NCI-H2196 treated with DMSO at 0.1 percent for 48 hours (cell line): ENCODE results near the gene PTPN12.
"Not testable (repeated sequence)": the region's sequence is repeated elsewhere in the genome, so short reads cannot be mapped to it uniquely, and the experiment has no call there.

Experiments
- DNase-seq: peaks from one replicate; lab custom pipeline; 2025; ENCODE audit not compliant: unreplicated experiment; lab: John Stamatoyannopoulos, UW

PTPN12 gene

DNA sequence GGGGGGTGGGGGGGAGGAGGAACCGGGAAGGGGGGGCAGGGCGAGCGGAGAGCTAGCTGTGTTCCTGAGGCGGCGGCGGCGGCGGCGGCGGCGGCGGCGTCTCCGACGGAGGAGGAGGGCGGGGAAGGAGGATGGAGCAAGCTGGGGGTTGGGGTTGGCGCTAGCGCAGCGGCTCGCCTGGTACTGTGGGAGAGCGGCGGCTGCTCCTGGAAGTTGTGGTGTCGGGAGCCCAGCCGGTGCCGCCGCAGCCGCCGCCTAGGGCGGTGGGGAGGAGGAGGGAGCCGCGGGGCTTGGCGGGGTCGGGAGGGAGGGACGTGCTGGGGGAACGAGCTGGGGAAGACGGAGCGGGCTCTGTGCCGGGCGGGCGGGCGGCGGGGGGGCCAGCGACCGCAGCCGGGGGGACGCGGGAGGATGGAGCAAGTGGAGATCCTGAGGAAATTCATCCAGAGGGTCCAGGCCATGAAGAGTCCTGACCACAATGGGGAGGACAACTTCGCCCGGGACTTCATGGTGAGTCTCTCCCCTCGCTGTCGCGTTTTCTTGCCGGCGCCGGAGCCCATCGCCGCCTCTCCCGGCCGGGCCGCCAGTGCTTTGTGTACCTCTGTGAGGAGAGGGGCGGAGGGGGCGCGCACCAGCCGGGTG is at the start of gene PTPN12:
Gene PTPN12 (plus strand): TSS at position 160 of the 642 bp plus-strand sequence. CDS start 252 bp downstream, at position 412.
- no peak for DNase-seq

DNA sequence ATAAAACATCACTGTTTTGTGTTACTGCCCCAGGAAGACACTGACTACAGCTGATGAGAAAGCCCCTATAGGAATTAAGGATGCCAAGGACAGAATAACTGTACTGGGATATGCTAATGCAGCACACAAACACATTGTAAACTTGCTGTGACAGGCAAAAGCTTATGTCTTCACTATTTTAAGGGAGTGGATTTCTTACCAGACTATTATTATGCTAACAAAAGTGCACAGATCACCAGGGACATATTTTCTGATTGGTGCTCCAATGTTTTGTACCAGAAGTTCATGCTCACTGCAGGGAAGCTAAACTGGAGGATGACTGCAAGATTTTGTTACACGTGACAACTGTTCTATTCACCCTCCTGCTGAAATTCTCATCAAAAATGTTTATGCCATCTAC is 48.1 kb upstream of the PTPN12 start:
- no peak for DNase-seq

DNA sequence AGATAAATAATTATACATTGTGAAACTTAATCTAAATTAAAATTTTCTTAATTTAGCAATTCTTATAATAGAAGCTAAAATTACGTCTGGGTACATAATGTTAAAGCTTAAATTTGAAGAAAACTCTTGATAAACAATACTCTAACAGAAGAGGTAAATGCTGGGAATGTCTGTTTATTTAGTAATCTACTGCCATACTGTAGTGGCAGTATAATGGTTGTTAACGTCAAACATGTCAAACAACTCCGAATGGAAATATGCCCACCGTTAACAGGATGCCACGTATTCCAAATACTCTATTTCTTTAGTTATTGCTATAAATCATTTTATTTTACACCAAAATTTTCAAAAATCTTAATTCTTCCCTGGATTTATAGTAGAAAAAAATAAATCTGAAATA is 40.0 kb upstream of the PTPN12 start:
- DNase-seq = no peak

DNA sequence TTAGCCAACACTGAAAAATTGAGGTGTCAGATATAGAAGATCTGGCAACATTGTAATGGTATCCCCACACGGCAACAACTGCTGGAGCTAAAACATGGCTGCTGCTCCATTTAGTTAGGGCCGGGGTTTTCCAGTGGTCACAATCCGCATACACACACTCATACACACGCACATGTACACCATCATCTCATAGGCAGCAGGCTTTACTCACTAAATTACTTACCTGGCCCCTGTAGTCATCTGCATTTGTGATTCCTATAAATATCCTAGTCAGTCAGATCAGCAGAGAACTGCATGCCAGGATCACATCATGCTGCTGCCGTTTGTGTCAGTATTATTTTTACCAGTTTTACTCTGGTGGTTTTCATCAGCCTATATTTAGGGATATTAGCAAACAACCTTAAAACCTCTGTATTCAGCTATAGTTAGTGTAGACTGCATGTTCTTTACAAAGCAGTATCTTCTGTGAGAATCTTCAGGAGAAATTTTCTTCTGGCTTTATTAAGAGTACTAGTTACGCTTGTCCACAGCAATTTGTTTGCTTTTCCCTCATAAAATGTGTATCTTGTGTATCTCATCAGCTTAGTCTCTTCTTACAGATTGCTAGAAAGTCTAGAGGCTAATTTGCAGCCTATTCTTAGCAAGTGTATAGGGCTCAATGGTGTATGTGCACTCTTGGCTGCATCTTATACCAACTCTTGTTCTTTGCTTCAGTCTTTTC is 38.3 kb upstream of the PTPN12 start:
- DNase-seq = no peak

DNA sequence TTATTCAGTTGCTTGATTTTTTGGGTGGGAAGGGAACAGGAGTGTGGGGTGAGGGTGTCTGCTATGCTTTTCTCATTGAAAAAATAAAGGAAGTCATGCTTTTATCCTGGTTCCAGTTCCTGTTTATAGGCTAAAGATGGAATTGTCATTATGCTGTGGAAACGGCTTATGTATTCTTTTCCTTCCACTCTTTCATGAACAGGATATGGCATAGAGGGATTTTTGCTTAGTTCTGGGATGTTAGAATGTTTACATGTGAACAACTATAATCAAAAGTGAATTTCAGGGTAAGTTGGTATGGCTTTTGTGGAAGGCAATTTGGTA is 35.9 kb upstream of the PTPN12 start:
- no peak for DNase-seq

DNA sequence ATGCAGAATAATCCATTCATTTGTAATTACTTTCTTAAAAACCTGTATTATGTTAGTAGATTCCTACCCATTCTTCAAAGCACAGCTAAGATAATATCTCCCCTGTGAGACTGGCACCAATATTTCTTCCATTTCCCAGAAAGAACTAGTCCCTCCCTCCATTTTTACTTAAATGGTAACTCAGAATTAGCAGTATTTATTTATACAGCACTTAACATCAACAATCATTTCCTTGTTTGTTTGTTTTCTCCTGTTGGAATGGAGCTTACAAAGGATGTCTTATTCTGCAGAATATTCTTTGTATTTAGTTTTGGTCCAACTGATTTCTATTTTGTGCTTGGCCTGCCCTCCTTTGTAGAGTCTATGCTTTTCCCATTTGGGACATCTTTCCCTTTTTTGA is 32.1 kb upstream of the PTPN12 start:
- DNase-seq = no peak

DNA sequence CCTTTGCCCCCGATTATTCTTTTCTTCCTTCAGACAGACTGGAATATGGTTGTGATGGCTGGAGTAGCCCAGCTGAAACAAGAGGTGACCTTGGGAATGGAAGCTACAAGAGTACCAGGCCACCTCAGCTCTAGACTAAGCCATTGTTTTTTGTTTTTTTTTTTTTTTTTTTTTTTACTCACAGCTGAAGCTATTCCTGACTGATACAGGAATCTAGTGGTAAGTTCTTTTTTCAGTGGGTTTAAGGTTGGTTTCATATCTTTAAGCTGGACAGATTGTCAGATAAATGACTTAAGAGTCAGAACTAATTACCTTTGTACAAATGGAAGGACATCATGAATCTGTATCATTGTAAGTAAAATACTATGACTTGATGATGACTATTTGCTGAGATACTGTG is 30.2 kb upstream of the PTPN12 start:
- no peak for DNase-seq

DNA sequence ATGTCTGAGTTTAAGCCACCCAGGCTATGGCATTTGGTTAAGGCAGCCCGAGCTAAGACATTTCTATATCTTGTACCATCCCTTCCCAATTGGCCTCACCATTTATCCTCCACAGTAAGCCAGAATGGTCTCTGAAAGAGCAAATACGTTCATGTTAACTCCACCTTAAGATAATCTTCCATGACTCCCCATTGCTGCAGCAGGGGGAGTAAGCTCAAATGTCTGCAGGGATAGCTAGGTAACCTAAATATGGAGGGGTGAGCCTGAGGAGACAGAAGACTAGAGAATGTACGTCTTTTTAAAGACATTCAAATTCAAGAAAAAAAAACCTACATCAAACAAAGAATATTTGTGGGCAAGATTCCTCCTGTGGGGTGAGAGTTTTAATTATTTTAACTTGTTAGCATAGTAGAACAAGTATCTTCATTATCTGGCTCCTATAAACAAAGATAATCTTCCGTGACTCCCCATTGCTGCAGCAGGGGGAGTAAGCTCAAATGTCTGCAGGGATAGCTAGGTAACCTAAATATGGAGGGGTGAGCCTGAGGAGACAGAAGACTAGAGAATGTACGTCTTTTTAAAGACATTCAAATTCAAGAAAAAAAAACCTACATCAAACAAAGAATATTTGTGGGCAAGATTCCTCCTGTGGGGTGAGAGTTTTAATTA is 24.0 kb upstream of the PTPN12 start:
- not testable (repeated sequence) for DNase-seq

DNA sequence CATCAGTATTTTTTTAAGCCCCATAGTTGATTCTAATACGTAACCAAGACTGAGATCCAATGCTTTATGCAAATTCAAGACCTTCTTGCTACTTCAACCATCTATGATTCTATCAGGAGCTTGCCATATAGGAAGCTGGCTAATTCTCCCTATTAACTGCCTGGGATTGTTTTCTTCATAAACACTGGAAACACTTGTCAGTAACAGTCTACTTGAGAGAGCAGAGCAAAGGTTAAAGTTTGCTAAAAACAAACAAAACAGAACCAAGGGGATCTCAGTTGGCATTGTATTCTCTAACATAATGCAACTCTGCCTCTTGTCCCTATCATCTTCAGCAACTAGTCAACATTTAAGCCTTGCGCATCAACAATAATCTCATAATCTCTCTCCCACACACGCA is 21.0 kb upstream of the PTPN12 start:
- DNase-seq = no peak

DNA sequence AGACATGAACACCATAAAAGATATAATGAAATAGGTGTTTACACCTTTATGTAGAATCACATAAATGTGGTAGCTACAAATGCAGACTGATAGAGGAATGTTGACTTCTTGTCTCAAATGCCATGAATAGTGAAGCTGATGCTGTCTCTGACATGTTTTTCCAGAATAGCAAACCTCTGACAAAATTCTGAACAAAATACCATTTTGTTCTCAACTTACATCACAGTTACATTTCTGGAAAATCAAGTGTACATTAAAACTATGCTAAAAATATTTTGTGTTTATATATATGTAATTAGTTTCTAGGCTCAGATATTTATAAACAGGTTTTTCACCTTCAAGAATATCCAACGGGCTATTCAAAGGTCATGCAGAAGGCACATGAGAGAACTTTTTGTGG is 16.8 kb upstream of the PTPN12 start:
- DNase-seq = no peak

DNA sequence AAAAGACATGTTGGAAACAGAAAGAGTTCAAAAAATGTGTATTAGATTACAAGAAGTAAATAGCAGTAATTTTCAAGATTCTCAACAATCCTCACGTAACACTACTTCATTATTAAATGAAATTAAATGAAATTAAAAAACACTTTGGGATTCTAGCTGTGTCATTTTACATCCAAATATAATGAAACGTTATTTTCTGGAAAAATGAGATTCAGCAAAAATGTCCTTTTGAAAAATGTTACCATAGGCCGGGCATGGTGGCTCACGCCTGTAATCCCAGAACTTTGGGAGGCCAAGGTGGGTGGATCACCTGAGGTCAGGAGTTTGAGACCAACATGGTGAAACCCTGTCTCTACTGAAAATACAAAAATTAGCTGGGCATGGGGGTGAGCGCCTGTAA is 15.6 kb upstream of the PTPN12 start:
- DNase-seq = not testable (repeated sequence)

DNA sequence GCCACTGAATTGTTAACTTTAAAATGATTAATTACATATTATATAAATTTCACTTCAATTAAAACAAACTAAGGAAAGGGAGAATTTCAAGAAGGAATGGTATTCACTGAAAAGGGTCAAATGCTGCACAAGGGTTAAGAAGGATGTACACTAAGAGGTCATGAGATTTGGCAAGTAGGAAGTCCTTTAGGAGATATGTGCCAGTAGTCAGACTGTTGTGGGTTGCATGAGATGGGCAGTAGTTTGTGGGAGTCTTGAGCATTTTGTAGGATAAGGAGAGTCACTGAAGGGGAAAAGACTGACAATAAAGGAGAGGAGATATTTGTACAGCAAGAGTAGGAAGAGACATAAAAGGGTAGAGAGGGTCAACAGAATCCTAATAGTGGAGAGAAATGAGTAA is 12.4 kb upstream of the PTPN12 start:
- no peak for DNase-seq

DNA sequence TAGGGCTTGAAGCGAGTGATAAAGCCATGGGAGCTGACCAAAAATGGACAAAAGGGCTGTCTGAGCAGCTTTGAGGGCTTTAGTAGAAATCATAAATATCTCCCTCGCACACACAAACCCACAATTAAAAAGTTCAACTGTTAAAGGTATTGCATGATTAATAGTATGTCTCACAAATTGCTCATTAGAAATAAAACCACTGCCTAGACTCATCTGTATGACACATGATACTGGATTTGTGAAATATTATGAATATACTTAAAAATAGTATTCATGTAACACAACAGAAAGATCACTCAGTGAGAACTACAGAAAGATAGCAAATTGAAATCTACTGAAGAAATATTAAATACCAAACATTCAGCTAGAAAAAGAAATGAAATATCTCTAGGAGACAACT is 11.9 kb upstream of the PTPN12 start:
- DNase-seq = no peak

DNA sequence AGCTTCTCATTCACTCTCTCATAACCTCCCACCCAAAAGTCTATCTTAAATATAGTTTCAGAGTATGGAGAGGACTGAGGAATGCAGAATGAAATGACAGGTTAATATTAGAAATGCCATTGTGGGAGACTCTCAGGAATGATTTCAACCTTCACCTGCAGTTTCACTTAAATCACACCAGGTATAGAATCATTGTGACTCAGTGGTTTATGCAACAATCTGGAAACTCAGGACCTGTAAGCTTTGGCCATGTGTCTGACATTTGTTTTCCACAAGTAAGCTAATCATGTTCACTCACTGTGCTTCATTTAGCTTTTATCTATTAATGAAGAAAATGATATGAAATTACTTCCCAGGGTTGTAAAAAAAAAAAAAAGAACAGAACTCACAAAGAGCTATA is 8.7 kb upstream of the PTPN12 start:
- no peak for DNase-seq

DNA sequence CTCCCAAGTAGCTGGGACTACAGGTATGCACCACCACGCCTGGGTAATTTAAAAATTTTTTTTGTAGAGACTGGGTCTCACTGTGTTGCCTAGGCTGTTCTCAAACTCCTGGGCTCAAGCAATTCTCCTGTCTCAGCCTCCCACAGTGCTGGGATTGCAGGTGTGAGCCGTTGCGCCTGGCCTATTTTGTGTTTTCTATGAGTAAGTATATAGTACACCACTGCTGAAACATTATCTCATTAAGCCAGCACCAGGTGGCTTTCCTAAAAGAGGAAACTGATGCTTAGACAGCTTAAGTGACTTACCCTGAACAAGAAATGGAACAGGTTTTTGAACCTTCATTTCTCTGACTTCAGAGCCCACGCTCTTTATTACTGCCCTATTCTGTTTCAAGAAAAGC is 7.8 kb upstream of the PTPN12 start:
- no peak for DNase-seq

DNA sequence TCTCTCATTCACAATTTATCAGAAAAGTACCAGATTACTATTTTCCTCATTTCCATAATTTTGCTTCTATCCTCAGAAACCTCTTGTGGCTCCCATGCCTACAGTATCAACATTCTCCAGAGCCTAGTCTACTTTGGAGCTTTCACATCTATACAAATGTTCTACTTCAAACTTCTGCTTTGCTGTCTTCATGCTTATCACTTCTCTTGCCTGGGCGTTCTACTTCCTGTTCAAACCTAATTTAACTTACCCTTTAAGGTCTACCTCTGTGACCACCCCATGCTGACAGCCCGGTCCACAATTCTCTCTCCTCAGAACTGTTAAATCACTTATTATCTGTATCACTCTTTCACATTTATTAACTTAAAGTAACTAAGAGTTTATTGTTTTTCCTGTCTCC is 6.1 kb upstream of the PTPN12 start:
- no peak for DNase-seq

DNA sequence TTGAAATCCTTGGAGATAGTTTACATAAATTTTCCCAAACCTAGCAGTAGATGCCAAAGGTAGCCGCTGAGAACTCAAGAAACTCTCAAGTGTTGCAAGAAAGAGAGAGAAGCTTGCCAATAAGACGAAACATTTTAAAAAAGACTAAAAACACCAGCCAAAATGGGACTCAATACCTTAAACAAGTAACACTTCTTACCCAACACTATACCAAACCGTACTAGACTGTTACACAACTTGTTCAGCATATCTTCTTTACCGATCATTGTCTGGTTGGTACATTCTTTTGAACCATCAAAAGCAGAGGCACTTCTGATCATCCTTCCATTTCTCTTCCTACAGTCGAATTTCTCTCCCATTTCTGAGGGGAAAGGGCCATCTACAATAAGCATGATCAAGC is 4.8 kb upstream of the PTPN12 start:
- DNase-seq = no peak

DNA sequence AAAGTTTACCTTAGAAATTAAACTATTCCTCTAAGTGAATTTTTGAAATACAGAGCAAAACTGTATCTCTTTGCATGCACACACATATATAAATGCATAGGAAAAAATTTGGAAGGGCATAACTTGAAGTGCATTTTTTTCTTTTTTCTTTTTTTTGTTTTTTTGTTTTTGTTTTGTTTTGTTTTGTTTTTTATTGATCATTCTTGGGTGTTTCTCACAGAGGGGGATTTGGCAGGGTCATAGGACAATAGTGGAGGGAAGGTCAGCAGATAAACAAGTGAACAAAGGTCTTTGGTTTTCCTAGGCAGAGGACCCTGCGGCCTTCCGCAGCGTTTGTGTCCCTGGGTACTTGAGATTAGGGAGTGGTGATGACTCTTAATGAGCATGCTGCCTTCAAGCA is 4.4 kb upstream of the PTPN12 start:
- not testable (repeated sequence) for DNase-seq

DNA sequence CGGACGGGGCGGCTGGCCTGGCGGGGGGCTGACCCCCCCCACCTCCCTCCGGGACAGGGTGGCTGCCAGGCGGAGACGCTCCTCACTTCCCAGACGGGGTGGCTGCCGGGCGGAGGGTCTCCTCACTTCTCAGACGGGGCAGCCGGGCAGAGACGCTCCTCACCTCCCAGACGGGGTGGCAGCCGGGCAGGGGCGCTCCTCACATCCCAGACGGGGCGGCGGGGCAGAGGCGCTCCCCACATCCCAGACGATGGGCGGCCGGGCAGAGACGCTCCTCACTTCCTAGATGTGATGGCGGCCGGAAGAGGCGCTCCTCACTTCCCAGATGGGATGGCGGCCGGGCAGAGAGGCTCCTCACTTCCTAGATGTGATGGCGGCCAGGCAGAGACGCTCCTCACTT is 3.0 kb upstream of the PTPN12 start:
- DNase-seq = not testable (repeated sequence)

DNA sequence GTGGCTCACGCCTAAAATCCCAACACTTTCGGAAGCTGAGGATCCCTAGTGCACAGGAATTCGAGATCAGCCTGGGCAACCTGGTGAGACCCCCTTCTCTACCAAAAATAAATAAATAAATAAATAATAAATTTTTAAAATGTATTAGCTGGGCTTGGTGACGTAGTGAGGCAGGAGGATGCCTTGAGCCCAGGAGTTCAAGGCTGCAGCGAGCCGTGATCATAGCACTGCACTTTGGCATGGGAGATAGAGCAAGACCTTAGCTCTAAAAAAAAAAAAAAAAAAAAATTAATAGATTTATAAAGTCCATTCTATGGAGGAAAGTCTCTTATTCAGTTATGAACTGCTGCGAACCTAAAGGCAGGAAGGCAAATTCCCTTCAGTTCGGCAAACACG is 1.1 kb upstream of the PTPN12 start:
- DNase-seq = no peak

DNA sequence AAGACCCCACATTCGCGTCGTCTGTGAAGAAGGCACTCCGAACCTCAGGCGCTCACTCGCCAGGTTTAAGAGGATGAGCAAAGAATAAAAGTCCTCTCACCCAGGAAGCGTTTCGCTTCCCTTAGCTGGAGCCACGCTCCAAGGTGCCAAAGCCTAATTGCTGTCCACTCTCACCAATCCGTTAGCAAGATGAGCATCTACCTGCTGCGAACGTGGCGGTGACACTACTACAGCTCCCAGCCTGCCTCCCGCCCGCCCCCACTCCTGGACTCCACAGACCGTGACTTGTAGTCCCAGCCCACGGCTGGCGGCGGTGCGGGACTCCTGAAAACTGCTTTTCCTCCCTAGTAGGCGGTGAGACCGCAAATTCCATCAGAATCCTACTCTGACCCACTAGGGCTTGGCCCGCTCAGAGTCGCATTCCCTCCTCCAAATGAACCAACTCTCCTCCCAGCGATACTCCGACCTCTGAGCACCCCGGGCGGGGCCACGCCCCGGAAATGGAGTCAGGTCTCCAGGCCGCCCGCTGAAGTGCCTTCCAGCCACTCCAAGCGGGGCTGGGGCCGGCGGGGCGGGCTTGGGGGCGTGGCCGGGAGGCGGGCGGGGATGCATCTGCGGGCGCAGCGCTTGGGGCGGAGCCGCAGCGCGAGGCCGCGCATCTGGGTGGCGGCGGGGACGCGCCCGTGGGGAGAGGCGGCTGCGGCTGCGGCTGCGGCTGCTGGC is 521 bp upstream of the PTPN12 start:
- peak; percentile 92 for DNase-seq

DNA sequence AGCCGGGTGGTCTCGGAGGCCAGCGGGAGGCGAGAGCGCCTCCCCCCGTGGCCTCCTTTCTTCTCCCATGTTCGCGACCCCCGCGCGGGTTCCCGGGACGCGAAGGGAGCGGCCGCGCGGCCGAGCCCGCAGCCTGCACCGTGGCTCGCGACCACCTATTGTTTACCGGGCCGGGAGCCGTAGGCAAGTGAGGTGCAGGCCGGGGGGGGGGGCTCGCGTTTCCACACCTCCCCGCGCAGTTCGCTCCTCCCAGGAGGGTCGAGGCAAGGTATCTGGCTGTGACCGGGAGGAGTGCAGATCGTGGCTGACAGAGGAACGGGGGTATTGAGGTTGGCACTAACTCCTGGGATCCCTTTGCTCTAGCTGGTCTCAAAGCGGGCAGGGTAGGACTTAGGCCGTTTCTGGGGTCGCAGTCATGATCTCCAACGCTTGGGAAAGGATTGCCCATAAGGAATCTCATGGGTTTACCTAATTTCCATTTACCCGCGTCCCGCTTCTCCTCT is 734 bp downstream of the PTPN12 start:
- no peak for DNase-seq
